CD4-positive, alpha-beta memory T cell (primary cell): ENCODE measurements around the gene CCDC57. TPM values are rescaled to one million over a fixed set of nuclear protein-coding genes. Genes with fewer than 3 reads are reported as not detected.

ENCODE experiments used
- CTCF ChIA-PET: fragments of 350-600 bp; sonication (Branson Sonifier 250); formaldehyde crosslinking; loops from one replicate; lab custom pipeline; 2021; ENCODE audit warnings: inconsistent platforms; ENCODE audit not compliant: partially characterized antibody; lab: Charles Lee
- POLR2A ChIA-PET: fragments of 350-600 bp; sonication (Branson Sonifier 250); formaldehyde crosslinking; loops from one replicate; lab custom pipeline; 2021; ENCODE audit not compliant: partially characterized antibody; lab: Charles Lee
- DNase-seq, 5 donors: peaks; one replicate each; pipeline versions ENCODE4 v3.0.0 to v3.0.0-alpha.2; 2020 to 2022; ENCODE audit warnings: mixed read lengths in 1 of 5
- H3K27ac ChIP-seq: one replicate; pipeline ENCODE4 v1.7.0; 2013; ENCODE audit warnings: low read depth, low read length
- H3K27me3 ChIP-seq: 2 replicates; pipeline ENCODE4 v1.7.0; 2013; ENCODE audit warnings: mild to moderate bottlenecking, low read length, moderate library complexity; ENCODE audit not compliant: insufficient read depth
- H3K36me3 ChIP-seq: 2 replicates; pipeline ENCODE4 v1.7.0; 2013; ENCODE audit warnings: mild to moderate bottlenecking, low read length, moderate library complexity; ENCODE audit not compliant: insufficient read depth
- H3K4me1 ChIP-seq: 2 replicates; pipeline ENCODE4 v1.7.0; 2013; ENCODE audit warnings: mild to moderate bottlenecking, low read length, moderate library complexity; ENCODE audit not compliant: insufficient read depth
- H3K4me3 ChIP-seq, 2 donors: one replicate each; pipeline ENCODE4 v1.7.0; 2013; ENCODE audit warnings: low read length in 2 of 2, mild to moderate bottlenecking in 1 of 2
- H3K9me3 ChIP-seq, 2 donors: one replicate each; pipeline ENCODE4 v1.7.0; 2013; ENCODE audit warnings: low read length in 2 of 2, control low read depth in 1 of 2; ENCODE audit not compliant: control insufficient read depth in 1 of 2
- H3K27ac Mint-ChIP-seq, 7 donors: one replicate each; pipeline ENCODE4 v1.8.0; 2020 to 2021; ENCODE audit warnings: mixed read lengths in 7 of 7, mild to moderate bottlenecking in 6 of 7, inconsistent platforms in 3 of 7, moderate library complexity in 3 of 7
- H3K27me3 Mint-ChIP-seq, 2 donors: one replicate each; pipeline ENCODE4 v1.8.0; 2020 to 2021; ENCODE audit warnings: mixed read lengths in 2 of 2
- H3K36me3 Mint-ChIP-seq, 2 donors: one replicate each; pipeline ENCODE4 v1.8.0; 2020 to 2021; ENCODE audit warnings: mixed read lengths in 2 of 2, inconsistent platforms in 1 of 2, mild to moderate bottlenecking in 1 of 2
- H3K4me1 Mint-ChIP-seq, 4 donors: one replicate each; pipeline ENCODE4 v1.8.0; 2020 to 2021; ENCODE audit warnings: mixed read lengths in 4 of 4, mild to moderate bottlenecking in 1 of 4
- H3K4me3 Mint-ChIP-seq, 8 donors: one replicate each; pipeline ENCODE4 v1.8.0; 2020 to 2021; ENCODE audit warnings: mixed read lengths in 8 of 8, mild to moderate bottlenecking in 7 of 8, moderate library complexity in 6 of 8, inconsistent platforms in 3 of 8
- H3K9me3 Mint-ChIP-seq, 8 donors: one replicate each; pipeline ENCODE4 v1.8.0; 2020 to 2021; ENCODE audit warnings: mixed read lengths in 8 of 8, mild to moderate bottlenecking in 5 of 8, inconsistent platforms in 3 of 8, moderate library complexity in 1 of 8
- intact Hi-C: fragments of 100-400 bp; cut with micrococcal nuclease; formaldehyde crosslinking; loops from one replicate; pipeline ENCODE4 v1.15.1; 2023
- polyA plus RNA-seq, 2 donors: library from polyadenylated mRNA; unstranded; fragments of 300-500 nt; fragmentation: Illumina TruSeq; gene quantifications; one replicate each; pipeline ENCODE4 v1.2.3, GENCODE V29; 2021
- total RNA-seq, 2 experiments: library from RNA; stranded (reverse); gene quantifications; one replicate each; pipeline ENCODE4 v1.2.3, GENCODE V29; 2021

CCDC57 gene
- total and polyA plus RNA-seq, 4 experiments from 2014 or later = 41.6 to 88.7 (median 62.0) TPM

- H3K36me3 Mint-ChIP-seq = peaks cover 7 to 16% of the 10 kb centered on the region in 2 donors
- H3K27ac Mint-ChIP-seq = no peak overlapping the region
- no peak overlapping the region for H3K4me3 Mint-ChIP-seq
- Histone ChIP-seq H3K4me3 (no peak overlapping the region), H3K27me3 (no peaks in the 10 kb centered on the region), H3K9me3 (no peaks in the 10 kb centered on the region), H3K27ac (no peak overlapping the region), H3K4me1 (no peaks in the 10 kb centered on the region), H3K36me3 (peaks cover 27% of the 10 kb centered on the region)
- POLR2A ChIA-PET = no interaction called here
- H3K27me3 Mint-ChIP-seq = no peaks in the 10 kb centered on the region
- no peak for DNase-seq
- no peaks in the 10 kb centered on the region for H3K9me3 Mint-ChIP-seq
- CTCF ChIA-PET = no interaction called here
- intact Hi-C loops = no loop called here
- no peaks in the 10 kb centered on the region for H3K4me1 Mint-ChIP-seq
Measured at GRCh38 chr17:82081966-82082365, 130.7 kb downstream of the CCDC57 start.

DNA sequence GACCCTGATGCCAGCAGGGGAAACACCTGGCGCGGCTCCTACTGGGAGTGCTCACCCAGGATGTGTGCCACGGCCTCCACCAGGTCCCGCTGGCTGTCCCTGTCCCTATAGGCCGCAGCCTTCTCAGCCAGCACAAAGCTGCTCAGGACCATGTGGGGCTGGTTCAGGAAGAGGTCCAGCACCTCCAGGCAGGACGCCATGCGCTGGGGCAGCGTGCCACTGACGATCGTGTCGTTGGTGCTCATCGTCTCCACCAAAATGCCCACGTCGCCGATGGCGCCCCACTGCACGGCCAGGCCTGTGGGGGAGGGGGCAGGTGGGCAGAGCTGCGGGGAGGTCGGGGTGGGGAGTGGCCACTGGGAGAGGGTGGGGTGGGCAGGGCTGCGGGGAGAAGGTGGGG, 131.1 kb downstream of the CCDC57 start:
- no peaks in the 10 kb centered on the region for H3K9me3 ChIP-seq
- Mint-ChIP-seq H3K36me3 (peaks cover 7 to 16% of the 10 kb centered on the region in 2 donors), H3K4me3 (no peak overlapping the region), H3K9me3 (peaks cover 0 to 2% (median 0%) of the 10 kb centered on the region in 8 donors), H3K4me1 (no peaks in the 10 kb centered on the region), H3K27ac (no peak overlapping the region), H3K27me3 (no peaks in the 10 kb centered on the region)
- ChIA-PET CTCF (no interaction called here), POLR2A (no interaction called here)
- no peak for DNase-seq
- no peaks in the 10 kb centered on the region for H3K4me1 ChIP-seq
- H3K27ac ChIP-seq = no peak overlapping the region
- intact Hi-C loops = no loop called here
- no peak overlapping the region for H3K4me3 ChIP-seq
- no peaks in the 10 kb centered on the region for H3K27me3 ChIP-seq
- H3K36me3 ChIP-seq = peaks cover 24% of the 10 kb centered on the region

GRCh38 chr17:82080789-82081464, 131.7 kb downstream of the CCDC57 start:
- Histone ChIP-seq H3K9me3 (no peaks in the 10 kb centered on the region), H3K36me3 (peaks cover 21% of the 10 kb centered on the region), H3K27me3 (no peaks in the 10 kb centered on the region), H3K27ac (no peak overlapping the region), H3K4me1 (no peaks in the 10 kb centered on the region), H3K4me3 (no peak overlapping the region)
- ChIA-PET CTCF (no interaction called here), POLR2A (interaction anchor here (1.1 kb wide), 1 partner anchor 15 kb away, joined by 3 read pairs; the partner anchor contains the start of gene DUS1L)
- Mint-ChIP-seq H3K9me3 (peaks cover 0 to 4% (median 0%) of the 10 kb centered on the region in 8 donors), H3K27me3 (no peaks in the 10 kb centered on the region), H3K36me3 (peaks cover 7 to 15% of the 10 kb centered on the region in 2 donors), H3K4me3 (peak overlapping the region in 1 of 8 donors; percentile 46), H3K27ac (no peak overlapping the region), H3K4me1 (no peaks in the 10 kb centered on the region)
- intact Hi-C loops = no loop called here
- no peak for DNase-seq

- H3K27me3 ChIP-seq = no peaks in the 10 kb centered on the region
- Mint-ChIP-seq H3K27ac (peak overlapping the region in 1 of 7 donors; percentile 46), H3K4me1 (no peaks in the 10 kb centered on the region), H3K9me3 (peaks cover 0 to 4% (median 0%) of the 10 kb centered on the region in 8 donors), H3K27me3 (no peaks in the 10 kb centered on the region), H3K4me3 (no peak overlapping the region), H3K36me3 (peaks cover 7 to 15% of the 10 kb centered on the region in 2 donors)
- H3K9me3 ChIP-seq = no peaks in the 10 kb centered on the region
- intact Hi-C loops = no loop called here
- ChIA-PET CTCF (no interaction called here), POLR2A (interaction anchor here (1.1 kb wide), 1 partner anchor 15 kb away, joined by 3 read pairs; the partner anchor contains the start of gene DUS1L)
- H3K36me3 ChIP-seq = peaks cover 21% of the 10 kb centered on the region
- no peak overlapping the region for H3K27ac ChIP-seq
- H3K4me3 ChIP-seq = no peak overlapping the region
- DNase-seq = no peak
- no peaks in the 10 kb centered on the region for H3K4me1 ChIP-seq
Measured at GRCh38 chr17:82080048-82080788, 132.4 kb downstream of the CCDC57 start.

DNA sequence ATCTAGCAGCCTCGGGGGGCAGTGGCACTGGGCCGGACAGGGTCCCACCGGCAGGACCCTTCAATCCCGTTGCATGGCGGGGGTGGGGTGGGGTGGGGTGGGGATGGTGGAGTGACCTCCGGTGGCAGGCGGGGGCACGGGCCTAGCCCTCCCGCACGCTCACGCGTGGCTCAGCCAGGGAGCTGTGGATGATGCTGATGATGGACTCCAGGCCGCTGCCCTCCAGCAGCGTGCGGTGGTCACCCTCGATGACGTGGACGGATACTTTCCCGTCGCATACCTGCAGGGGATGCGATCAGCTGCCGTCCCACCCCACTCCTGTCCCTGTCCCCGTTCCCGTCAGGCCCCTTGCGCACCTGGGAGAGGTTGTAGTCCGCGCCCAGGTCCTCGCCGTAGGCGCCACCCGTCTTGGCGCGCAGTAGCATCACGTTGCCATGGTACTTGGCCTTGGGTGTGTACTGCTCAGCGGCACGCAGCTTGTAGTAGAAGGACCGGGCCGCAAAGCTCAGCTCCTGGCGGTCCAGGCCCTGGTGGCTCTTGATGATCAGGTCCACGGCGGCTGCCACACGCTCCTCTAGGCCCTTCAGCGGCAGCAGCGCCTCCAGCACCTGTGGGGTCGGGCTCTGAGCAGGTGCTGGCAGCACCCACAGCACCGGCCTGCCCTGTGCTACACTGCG, 133.5 kb downstream of the CCDC57 start:
- peaks cover 20% of the 10 kb centered on the region for H3K36me3 ChIP-seq
- Mint-ChIP-seq H3K9me3 (peaks cover 0 to 4% (median 0%) of the 10 kb centered on the region in 8 donors), H3K36me3 (peaks cover 7 to 11% of the 10 kb centered on the region in 2 donors), H3K27ac (peak overlapping the region in 1 of 7 donors; percentile 46), H3K4me1 (no peaks in the 10 kb centered on the region), H3K27me3 (no peaks in the 10 kb centered on the region), H3K4me3 (no peak overlapping the region)
- no peak overlapping the region for H3K27ac ChIP-seq
- intact Hi-C loops = no loop called here
- no peaks in the 10 kb centered on the region for H3K4me1 ChIP-seq
- CTCF ChIA-PET = no interaction called here
- H3K4me3 ChIP-seq = no peak overlapping the region
- POLR2A ChIA-PET = no interaction called here
- no peak for DNase-seq
- H3K27me3 ChIP-seq = no peaks in the 10 kb centered on the region
- H3K9me3 ChIP-seq = no peaks in the 10 kb centered on the region

GRCh38 chr17:82078433-82078832, 134.2 kb downstream of the CCDC57 start:
- H3K27me3 Mint-ChIP-seq = no peaks in the 10 kb centered on the region
- Histone ChIP-seq H3K9me3 (no peaks in the 10 kb centered on the region), H3K36me3 (peaks cover 14% of the 10 kb centered on the region), H3K4me1 (no peaks in the 10 kb centered on the region), H3K27ac (no peak overlapping the region), H3K4me3 (no peak overlapping the region), H3K27me3 (no peaks in the 10 kb centered on the region)
- H3K9me3 Mint-ChIP-seq = peaks cover 0 to 4% (median 0%) of the 10 kb centered on the region in 8 donors
- CTCF ChIA-PET = no interaction called here
- H3K4me3 Mint-ChIP-seq = no peak overlapping the region
- DNase-seq = no peak
- intact Hi-C loops = no loop called here
- no peaks in the 10 kb centered on the region for H3K4me1 Mint-ChIP-seq
- H3K36me3 Mint-ChIP-seq = peaks cover 7 to 10% of the 10 kb centered on the region in 2 donors
- POLR2A ChIA-PET = no interaction called here
- H3K27ac Mint-ChIP-seq = no peak overlapping the region
